Mononuclear cell (primary cell): ENCODE data around the gene RHNO1. TPM values are rescaled to one million over a fixed set of nuclear protein-coding genes. Genes with fewer than 3 reads are reported as not detected.
A peak's percentile ranks its signal among the peaks of the same experiment; 100 is the strongest.

Experiments
- H3K27me3 ChIP-seq: 2 replicates; pipeline ENCODE4 v1.6.0; 2011; ENCODE audit warnings: low read length, control low read depth; ENCODE audit not compliant: insufficient read depth
- H3K4me1 ChIP-seq: 2 replicates; pipeline ENCODE4 v1.5.1; 2011; ENCODE audit warnings: mild to moderate bottlenecking, low read length, control low read depth; ENCODE audit not compliant: insufficient read depth
- H3K4me3 ChIP-seq: 2 replicates; pipeline ENCODE4 v1.5.1; 2011; ENCODE audit warnings: mild to moderate bottlenecking, low read length, moderate library complexity
- H3K9me3 ChIP-seq: 2 replicates; pipeline ENCODE4 v1.5.1; 2011; ENCODE audit warnings: low read depth, mild to moderate bottlenecking, control low read depth, low read length
- total RNA-seq: library from RNA; depleted of rRNA; stranded (reverse); fragments of >200 nt; gene quantifications from one replicate; pipeline ENCODE4 v1.2.3, GENCODE V29; 2012

The RHNO1 gene, protein sequence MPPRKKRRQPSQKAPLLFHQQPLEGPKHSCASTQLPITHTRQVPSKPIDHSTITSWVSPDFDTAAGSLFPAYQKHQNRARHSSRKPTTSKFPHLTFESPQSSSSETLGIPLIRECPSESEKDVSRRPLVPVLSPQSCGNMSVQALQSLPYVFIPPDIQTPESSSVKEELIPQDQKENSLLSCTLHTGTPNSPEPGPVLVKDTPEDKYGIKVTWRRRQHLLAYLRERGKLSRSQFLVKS
- 31.0 TPM for total RNA-seq

DNA sequence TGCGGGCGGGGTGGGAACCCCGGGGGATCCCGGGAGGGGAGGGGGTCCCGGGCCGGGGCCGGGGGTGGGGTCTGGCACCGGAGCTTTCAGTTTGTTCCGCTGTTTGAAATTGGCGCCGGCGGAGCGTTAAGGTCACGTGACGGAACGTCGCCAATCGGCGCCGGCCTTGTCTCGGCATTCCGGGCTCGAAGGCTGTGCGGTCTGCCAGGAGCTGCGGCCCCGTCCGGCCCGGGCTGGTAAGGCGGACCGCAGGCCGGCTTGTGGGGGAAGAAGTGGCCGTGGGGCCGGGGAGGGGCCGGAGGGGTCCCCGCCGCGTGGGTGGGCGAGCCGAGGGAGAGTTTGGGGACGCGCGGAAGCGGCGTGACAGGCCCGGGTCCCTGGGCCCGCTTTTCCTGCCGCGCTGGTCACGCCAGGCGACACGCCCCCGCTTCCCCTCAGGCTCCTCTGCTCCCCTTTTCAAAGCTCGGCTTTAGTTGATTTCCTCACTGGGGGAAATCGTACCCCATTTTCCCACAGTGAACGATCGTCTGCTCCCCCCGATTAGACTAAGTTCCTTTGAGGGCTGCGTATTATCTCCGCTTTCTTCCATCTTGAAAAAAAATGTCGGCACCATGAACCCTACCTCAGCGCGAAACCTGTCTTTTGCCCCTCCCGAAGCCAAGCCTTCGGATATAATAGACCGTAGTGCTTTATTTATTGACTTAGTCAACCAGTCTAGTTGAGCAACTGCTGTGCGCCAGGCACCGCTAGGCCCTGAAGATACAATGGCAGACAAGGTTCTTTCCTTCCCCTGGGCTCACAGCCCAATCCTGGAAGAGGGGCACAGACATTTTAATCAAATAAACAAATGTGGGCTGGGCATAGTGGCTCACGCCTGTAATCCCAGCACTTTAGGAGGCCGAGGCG lies at the start of gene RHNO1, which contains the start of gene FOXM1:
RHNO1 (plus strand) TSS at position 177 of the 906 bp plus-strand sequence. CDS start 8,144 bp downstream, outside the sequence.
FOXM1 (minus strand) TSS at position 128 of the 906 bp plus-strand sequence. CDS start 2,696 bp downstream, outside the sequence.
- Histone ChIP-seq H3K9me3 (no peaks in the 10 kb centered on the region), H3K4me3 (peak within 1 kb of the TSS; percentile 97), H3K27me3 (no peaks in the 10 kb centered on the region)

DNA sequence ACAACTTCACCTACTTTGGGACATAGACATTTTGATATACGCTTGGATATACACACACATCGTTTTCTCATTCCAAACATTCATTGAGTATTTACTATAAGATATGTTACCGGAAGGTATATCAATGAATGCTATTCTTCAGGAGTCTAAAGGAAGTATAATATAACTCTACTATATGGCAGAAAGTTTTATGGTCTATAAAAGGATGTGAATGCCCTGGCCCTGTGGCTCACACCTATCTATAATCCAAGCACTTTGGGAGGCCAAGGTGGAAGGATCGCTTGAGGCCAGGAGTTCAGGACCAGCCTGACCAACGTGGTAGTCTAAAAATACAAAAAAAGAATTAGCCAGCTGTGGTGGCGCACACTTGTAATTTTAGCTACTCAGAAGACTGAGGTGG lies 47.7 kb upstream of the RHNO1 start:
- H3K9me3 ChIP-seq = no peaks in the 10 kb centered on the region
- H3K27me3 ChIP-seq = no peaks in the 10 kb centered on the region
- H3K4me3 ChIP-seq = no peak overlapping the region
- no peaks in the 10 kb centered on the region for H3K4me1 ChIP-seq

More for the DNA sequence above, at the start of gene RHNO1, which contains the start of gene FOXM1:
- peaks cover 34% of the 10 kb centered on the region for H3K4me1 ChIP-seq

DNA sequence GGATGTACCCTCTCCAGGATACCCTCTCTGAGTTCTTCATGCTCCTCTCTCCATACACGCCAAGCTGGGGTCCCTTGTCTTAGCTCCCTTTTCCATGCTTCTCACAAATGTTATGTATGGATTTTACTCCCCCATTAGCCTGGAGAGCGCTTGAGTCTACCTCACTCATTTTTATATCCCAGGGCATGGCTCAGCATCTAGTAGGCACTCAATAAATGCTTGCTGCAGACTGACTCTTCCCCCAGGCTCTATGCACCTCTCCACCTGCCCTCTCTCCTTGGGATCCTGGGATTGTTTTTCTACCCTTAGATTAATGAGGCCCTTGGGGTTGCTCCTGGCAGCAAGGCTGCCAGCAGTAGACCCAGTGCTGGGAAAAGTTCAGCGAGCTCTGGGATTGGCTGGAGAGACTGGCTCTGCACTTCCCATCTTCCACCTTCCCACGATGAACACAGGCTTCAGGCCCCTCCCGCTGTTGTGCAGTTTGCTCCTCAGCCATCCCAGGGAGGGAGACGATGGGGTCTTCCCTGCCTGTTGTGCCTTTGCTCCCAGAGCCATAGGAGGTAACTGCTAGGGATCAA lies 44.4 kb upstream of the RHNO1 start:
- Histone ChIP-seq H3K27me3 (no peaks in the 10 kb centered on the region), H3K9me3 (no peaks in the 10 kb centered on the region), H3K4me3 (no peak overlapping the region), H3K4me1 (no peaks in the 10 kb centered on the region)

DNA sequence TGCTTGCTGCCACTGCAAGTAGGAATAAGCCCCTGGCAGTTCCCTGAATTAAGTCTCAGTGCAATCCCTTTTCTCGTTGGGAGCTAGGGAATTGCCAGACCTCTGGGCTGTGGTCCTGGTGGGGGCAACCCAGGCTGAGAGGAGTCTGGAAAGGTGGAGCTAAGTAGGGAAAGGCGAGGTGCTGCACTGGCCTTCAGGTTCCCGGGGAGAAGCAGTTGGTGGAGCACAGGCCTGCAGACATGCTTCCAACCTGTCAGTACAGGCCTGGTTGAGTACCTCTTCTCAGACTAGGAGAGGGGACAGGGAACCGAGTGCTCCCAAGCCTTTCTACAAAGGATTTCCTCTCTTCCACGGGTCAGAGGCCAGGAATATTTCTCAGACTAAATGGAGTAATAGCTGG lies 43.7 kb upstream of the RHNO1 start:
- Histone ChIP-seq H3K27me3 (no peaks in the 10 kb centered on the region), H3K4me3 (no peak overlapping the region), H3K9me3 (no peaks in the 10 kb centered on the region), H3K4me1 (no peaks in the 10 kb centered on the region)

DNA sequence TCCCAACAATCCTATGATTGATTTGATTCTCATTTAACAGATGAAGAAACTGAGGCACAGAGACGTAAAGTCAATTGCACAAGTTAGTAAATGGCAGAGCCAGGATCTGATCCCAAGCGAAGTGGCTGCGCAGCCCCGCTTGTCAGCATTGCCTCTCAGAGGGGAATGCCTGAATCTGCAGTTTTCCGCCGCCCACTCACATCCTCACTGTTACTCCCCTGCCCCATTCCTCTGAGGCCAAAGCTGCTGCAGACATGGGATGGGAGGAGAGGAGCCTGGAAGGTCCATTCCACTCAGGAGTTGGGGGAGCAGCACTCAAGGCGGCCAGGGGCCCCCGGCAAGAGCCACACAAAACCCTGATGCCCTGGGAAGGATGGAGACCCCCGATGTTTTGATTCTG lies 43.2 kb upstream of the RHNO1 start:
- H3K4me3 ChIP-seq = no peak overlapping the region
- H3K4me1 ChIP-seq = no peaks in the 10 kb centered on the region

DNA sequence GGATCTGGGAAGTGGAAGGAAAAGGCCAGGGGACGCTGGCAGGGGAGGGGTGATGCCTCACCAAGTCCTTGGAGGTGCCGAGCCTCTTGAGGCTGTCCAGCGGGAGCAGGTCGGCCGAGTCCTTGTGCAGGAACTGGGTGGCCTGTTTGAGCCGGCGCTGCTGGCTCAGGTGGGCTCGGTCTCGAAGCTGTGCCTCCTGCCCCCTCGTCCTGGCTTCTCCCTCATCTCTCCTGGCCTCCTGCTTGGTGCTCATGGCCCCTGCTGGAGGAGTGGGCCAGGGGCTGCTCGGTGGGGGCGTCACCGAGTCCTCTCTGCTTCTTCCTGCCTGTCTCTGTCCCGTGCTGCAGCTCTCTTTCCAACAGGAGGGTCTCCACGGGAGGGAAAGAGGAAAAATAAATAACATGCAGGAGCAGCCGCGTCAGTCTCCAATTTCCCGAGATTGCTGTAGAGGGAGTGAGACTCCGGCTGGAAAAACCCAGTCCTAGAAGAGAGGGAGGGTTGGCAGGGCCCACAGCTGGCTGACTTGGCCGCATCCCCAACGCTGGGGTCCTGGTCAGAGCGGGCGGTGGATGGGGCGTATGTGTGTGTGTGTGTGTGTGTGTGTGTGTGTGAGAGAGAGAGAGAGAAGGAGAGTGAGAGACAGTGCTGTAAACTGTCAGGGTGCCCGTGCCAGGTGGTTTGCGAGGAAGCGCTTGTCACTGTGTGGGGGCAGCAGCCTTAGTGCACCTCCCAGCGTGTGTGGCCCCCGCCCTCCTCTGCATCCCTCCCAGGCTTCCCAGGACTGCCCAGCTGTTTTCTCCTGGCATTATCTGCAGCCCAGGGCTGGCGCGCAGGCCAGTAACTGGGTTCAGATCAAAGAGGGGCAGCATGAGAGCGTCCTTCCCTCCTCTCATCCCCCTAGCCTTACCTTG lies 42.2 kb upstream of the RHNO1 start, which contains the start of gene NRIP2:
NRIP2 (minus strand) TSS at position 455 of the 911 bp plus-strand sequence; CDS start at position 403, 52 bp downstream.
- Histone ChIP-seq H3K4me3 (no peak within 1 kb of the TSS), H3K27me3 (no peaks in the 10 kb centered on the region), H3K9me3 (no peaks in the 10 kb centered on the region), H3K4me1 (no peaks in the 10 kb centered on the region)

More for the DNA sequence above, 43.2 kb upstream of the RHNO1 start:
- Histone ChIP-seq H3K27me3 (no peaks in the 10 kb centered on the region), H3K9me3 (no peaks in the 10 kb centered on the region)

DNA sequence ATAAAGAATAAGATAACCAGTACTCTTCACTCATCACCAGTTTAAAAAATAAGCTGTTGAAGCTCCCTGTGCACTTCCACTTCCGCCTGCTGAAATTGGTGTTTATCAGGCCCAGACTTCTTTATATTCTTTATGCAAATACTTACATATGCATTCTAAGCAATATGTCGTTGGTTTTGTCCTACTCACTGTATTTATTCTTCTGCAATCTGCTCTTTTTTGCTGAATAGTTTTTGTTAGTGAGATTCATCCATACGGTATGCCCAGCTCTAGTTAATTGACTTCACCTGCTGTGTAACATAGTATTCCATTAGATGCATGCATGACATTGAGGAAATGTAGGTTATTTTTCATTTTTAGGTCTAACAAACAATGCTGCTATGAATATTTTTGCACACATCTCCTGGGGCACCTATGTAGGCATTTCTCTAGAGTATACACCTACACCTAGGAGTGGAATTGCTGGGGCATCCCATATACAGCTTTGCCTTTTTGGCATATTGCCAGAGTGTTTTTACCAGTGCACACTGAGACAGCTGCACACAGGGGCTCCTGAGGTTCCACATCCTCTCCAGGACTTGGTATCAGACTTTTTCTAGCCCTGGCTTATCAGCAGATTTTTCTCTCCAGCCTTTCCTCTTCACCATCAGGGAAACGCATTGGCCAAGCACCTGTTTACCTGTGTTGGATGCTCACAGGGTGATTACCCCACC lies 41.2 kb upstream of the RHNO1 start:
- no peaks in the 10 kb centered on the region for H3K4me1 ChIP-seq
- H3K27me3 ChIP-seq = no peaks in the 10 kb centered on the region
- H3K4me3 ChIP-seq = no peak overlapping the region
- H3K9me3 ChIP-seq = no peaks in the 10 kb centered on the region

DNA sequence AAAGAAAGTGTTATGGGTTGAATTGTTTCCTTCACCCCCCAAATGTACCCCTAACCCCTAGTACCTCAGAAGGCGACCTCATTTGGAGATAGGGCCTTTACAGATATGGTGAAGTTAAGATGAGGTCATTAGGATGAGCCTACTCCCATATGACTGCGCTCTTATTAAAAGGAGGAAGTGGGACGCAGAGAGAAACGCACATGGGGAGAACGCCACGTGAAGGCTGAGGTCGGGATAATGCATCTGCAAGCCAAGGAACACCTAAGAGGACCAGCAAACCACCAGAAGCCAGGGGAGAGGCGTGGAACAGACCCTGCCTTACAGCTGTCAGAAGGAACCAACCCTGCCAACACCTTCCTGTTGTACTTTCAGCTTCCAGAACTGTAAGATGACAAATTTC lies 40.4 kb upstream of the RHNO1 start:
- H3K27me3 ChIP-seq = no peaks in the 10 kb centered on the region
- no peaks in the 10 kb centered on the region for H3K4me1 ChIP-seq
- no peak overlapping the region for H3K4me3 ChIP-seq
- H3K9me3 ChIP-seq = no peaks in the 10 kb centered on the region

DNA sequence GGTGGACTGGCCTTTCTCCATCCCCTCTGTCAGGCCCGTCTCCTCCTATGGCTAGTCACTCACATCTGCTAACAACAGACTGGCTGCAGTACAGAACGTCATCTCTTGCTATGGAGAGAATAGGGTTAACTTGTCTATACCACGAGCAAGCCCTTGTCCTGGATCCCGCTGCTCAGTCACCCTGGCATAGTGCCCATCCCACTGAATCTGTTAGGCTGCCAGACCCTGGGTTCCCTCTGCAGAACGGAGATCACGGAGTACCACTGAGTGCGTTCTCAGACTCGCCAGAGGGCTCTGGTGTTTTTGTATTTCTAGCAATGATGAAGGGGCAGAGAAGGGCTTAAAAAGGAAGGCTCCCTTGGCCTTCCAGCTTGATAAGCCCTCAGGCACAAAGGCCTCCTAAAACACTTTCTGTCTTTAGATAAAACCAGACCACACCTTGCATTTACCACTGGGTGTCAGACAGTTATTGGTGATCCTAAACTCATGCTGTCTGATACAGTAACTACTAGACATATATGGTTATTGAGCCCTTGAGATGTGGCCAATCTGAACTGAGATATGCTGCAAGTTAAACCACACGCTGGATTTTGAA lies 35.9 kb upstream of the RHNO1 start:
- no peaks in the 10 kb centered on the region for H3K4me1 ChIP-seq
- no peaks in the 10 kb centered on the region for H3K27me3 ChIP-seq
- H3K9me3 ChIP-seq = no peaks in the 10 kb centered on the region
- H3K4me3 ChIP-seq = no peak overlapping the region

DNA sequence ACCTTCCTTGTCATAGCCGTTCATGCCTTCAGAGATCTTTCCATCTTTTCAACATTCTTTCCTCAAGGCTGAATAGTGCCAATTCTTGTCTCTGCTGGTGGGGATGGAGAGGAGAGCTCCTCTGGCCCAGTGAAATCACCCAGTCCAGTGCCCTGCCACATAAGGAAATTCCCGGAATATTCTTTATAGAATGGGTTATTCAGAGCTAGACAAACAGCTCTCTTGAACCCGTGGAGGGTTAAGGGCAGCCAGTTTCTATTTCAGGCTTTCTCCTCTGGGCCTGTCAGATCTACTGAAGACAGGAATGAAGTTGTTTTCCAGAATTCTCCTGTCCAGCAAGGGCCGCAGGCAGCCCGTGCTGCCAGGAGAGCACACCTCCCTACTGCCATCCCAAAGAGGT lies 34.1 kb upstream of the RHNO1 start:
- no peak overlapping the region for H3K4me3 ChIP-seq
- H3K27me3 ChIP-seq = no peaks in the 10 kb centered on the region
- H3K4me1 ChIP-seq = no peaks in the 10 kb centered on the region
- H3K9me3 ChIP-seq = no peaks in the 10 kb centered on the region

DNA sequence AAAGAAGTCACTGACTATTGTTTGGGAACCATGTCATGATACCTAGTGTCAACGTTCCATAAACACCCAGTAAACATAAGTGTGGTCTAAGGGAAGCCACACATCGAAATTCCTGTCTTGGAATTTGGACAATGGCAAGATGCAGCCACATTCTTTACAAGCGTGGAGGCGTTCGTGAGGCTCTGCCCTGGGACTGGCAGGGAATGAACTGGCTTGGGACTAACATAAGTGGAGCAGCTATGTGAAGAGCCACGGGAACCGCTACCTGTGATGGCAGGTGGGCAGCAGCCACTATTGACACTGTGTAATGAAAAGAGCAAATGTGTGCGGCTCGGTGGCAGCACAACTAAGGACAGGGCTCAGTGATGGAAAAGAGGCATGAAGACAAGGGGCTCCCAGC lies 32.2 kb upstream of the RHNO1 start:
- Histone ChIP-seq H3K27me3 (no peaks in the 10 kb centered on the region), H3K4me1 (no peaks in the 10 kb centered on the region), H3K9me3 (no peaks in the 10 kb centered on the region), H3K4me3 (no peak overlapping the region)

DNA sequence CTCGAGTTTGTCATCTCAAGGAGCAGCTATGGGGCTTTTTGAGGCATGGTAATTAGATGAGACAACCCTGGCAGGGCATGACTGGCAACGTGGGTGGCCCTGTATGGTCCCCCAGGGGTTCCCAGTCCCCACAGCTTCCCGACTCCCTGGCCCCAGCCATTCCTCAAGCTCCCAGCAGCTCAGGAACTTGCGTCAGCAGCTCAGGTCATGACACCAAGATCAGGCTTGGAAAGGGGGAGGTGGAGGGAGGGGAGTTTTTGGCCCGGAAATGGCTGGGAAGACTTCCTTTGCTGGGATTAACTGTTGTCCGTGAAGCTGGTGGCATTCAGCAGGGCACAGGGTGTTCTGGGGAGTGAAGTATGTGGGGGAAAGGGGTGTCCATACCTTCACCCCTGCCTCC lies 31.7 kb upstream of the RHNO1 start:
- Histone ChIP-seq H3K4me3 (no peak overlapping the region), H3K9me3 (no peaks in the 10 kb centered on the region), H3K4me1 (no peaks in the 10 kb centered on the region), H3K27me3 (no peaks in the 10 kb centered on the region)

DNA sequence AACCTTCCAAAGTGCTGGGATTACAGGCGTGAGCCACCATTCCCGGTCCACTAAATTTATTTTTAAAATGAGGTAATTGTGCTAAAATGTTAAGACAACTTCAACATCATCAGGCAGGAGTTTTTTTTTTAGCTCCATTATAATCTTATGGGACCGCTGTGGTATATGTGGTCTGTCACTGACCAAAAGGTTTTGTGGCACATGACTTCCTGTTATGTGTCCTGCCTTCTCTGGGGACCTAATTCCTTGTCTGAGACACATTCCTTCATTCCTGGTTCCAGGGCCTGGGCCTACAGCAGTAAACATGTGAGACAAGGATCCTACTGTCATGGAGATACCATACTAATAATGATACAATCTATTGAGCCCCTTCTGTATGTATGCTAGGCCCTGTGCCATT lies 25.1 kb upstream of the RHNO1 start:
- no peaks in the 10 kb centered on the region for H3K4me1 ChIP-seq
- no peaks in the 10 kb centered on the region for H3K9me3 ChIP-seq
- H3K27me3 ChIP-seq = no peaks in the 10 kb centered on the region
- no peak overlapping the region for H3K4me3 ChIP-seq
